ENCODE measurements around the gene HMGB4.

HMGB4 gene

GRCh38 chr1:33849211-33849610, 14.7 kb upstream of the HMGB4 start:
- DNase-seq: peak; percentile 51

GRCh38 chr1:33850481-33850880, 13.4 kb upstream of the HMGB4 start:
- no peak for DNase-seq

- peak; percentile 54 for DNase-seq
Measured at GRCh38 chr1:33852711-33853110, 11.2 kb upstream of the HMGB4 start.

- DNase-seq: no peak
Measured at GRCh38 chr1:33853431-33853830, 10.4 kb upstream of the HMGB4 start.

- DNase-seq: no peak
Measured at GRCh38 chr1:33854091-33854490, 9.8 kb upstream of the HMGB4 start.

- no peak for DNase-seq
Measured at GRCh38 chr1:33860671-33861070, 3.2 kb upstream of the HMGB4 start.

- no peak for DNase-seq
Measured at GRCh38 chr1:33864460-33865389, 846 bp downstream of the HMGB4 start.

- DNase-seq: peak; percentile 93
Measured at GRCh38 chr1:33866281-33866680, 2.4 kb downstream of the HMGB4 start.

- no peak for DNase-seq
Measured at GRCh38 chr1:33867684-33868083, 3.8 kb downstream of the HMGB4 start.

- no peak for DNase-seq
Measured at GRCh38 chr1:33872275-33872674, 8.4 kb downstream of the HMGB4 start.

- no peak for DNase-seq
Measured at GRCh38 chr1:33872683-33873082, 8.8 kb downstream of the HMGB4 start.

- DNase-seq: no peak
Measured at GRCh38 chr1:33874636-33875035, 10.8 kb downstream of the HMGB4 start.

GRCh38 chr1:33875862-33876261, 12.0 kb downstream of the HMGB4 start:
- DNase-seq: no peak

GRCh38 chr1:33876970-33877650, 13.2 kb downstream of the HMGB4 start:
- peak; percentile 96 for DNase-seq

GRCh38 chr1:33878392-33878791, 14.5 kb downstream of the HMGB4 start:
- no peak for DNase-seq

- DNase-seq: peak; percentile 66
Measured at GRCh38 chr1:33880305-33880704, 16.4 kb downstream of the HMGB4 start.

GRCh38 chr1:33886496-33886895, 22.6 kb downstream of the HMGB4 start:
- no peak for DNase-seq

- DNase-seq: peak; percentile 95
Measured at GRCh38 chr1:33893147-33893830, 29.4 kb downstream of the HMGB4 start.

- DNase-seq: no peak
Measured at GRCh38 chr1:33895396-33895795, 31.5 kb downstream of the HMGB4 start.

GRCh38 chr1:33895976-33896375, 32.1 kb downstream of the HMGB4 start:
- DNase-seq: no peak

GRCh38 chr1:33897092-33897725, 33.3 kb downstream of the HMGB4 start:
- DNase-seq: no peak

- DNase-seq: no peak
Measured at GRCh38 chr1:33898406-33898805, 34.5 kb downstream of the HMGB4 start.

GRCh38 chr1:33898881-33899280, 35.0 kb downstream of the HMGB4 start:
- DNase-seq: no peak

Measured in fibroblast of skin of right quadriceps (primary cell).